Small intestine (tissue), 7 donors: ENCODE data around the gene CDH13. TPM values are rescaled to one million over a fixed set of nuclear protein-coding genes. Genes with fewer than 3 reads are reported as not detected.

Experiments used
- DNase-seq, 2 donors: peaks; one replicate each; pipeline versions ENCODE4 v3.0.0 to v3.0.0-alpha.2; 2013
- FAIRE-seq: peaks from 2 replicates; lab custom pipeline; 2012; peaks lifted over from hg19 to GRCh38; lab: Jason Lieb, UNC
- H3K27ac ChIP-seq, 3 donors: one replicate each; pipeline ENCODE4 v1.5.1; 2013; ENCODE audit warnings: low read length in 2 of 3, mild to moderate bottlenecking in 2 of 3, control low read depth in 1 of 3, inconsistent platforms in 1 of 3, low read depth in 1 of 3, moderate library complexity in 1 of 3
- H3K27me3 ChIP-seq, 3 donors: one replicate each; pipeline ENCODE4 v1.6.1; 2013; ENCODE audit warnings: low read length in 3 of 3, inconsistent platforms in 1 of 3; ENCODE audit not compliant: control insufficient read depth in 3 of 3, insufficient read depth in 3 of 3
- H3K36me3 ChIP-seq, 3 donors: one replicate each; pipeline ENCODE4 v1.6.1; 2013; ENCODE audit warnings: low read length in 3 of 3, inconsistent platforms in 1 of 3, low read depth in 1 of 3, mild to moderate bottlenecking in 1 of 3, moderate library complexity in 1 of 3; ENCODE audit not compliant: control insufficient read depth in 3 of 3, insufficient read depth in 2 of 3
- H3K4me1 ChIP-seq, 3 donors: one replicate each; pipeline ENCODE4 v1.6.1; 2013; ENCODE audit warnings: low read length in 2 of 3, inconsistent platforms in 1 of 3, low read depth in 1 of 3, mild to moderate bottlenecking in 1 of 3, moderate library complexity in 1 of 3; ENCODE audit not compliant: control insufficient read depth in 3 of 3, insufficient read depth in 2 of 3
- H3K4me3 ChIP-seq, 3 donors: one replicate each; pipeline ENCODE4 v1.5.1; 2013; ENCODE audit warnings: low read length in 3 of 3, control low read depth in 1 of 3, inconsistent platforms in 1 of 3, low read depth in 1 of 3, mild to moderate bottlenecking in 1 of 3, moderate library complexity in 1 of 3
- H3K9me3 ChIP-seq, 2 donors: one replicate each; pipeline ENCODE4 v1.6.1; 2013; ENCODE audit warnings: low read depth in 1 of 2, low read length in 1 of 2; ENCODE audit not compliant: control insufficient read depth in 2 of 2, insufficient read depth in 1 of 2
- WGBS, 3 donors: extraction: QIAGEN DNeasy Blood & Tissue Kit; methylation state at CpG; one replicate each; pipeline ENCODE4 v1.1.7; 2013; 5-methylcytosine and 5-hydroxymethylcytosine counted together
- polyA plus RNA-seq, 4 donors: library from polyadenylated mRNA; stranded (reverse) in 3 of 4; unstranded in 1 of 4; fragments of 200-250 nt in 3 of 4; fragments of 120-200 nt in 1 of 4; gene quantifications; one replicate each; pipeline versions ENCODE4 v1.2.1 to v1.2.3, GENCODE V29; 2013
- donor health status: healthy with polysubstance abuse.
- donor health status: control.
- donor health status: control.
- donor health status: Bipolar disorder and iron deficiency.
- donor health status: healthy.

CDH13 gene
- polyA plus RNA-seq, 4 donors: 0.27 to 15.0 (median 2.9) TPM; not detected in 1

GRCh38 chr16:83356986-83357385 is 730.2 kb downstream of the CDH13 start:
- DNase-seq: no peak
- no peaks in the 10 kb centered on the region for H3K4me1 ChIP-seq
- H3K27ac ChIP-seq: no peak overlapping the region
- H3K27me3 ChIP-seq: no peaks in the 10 kb centered on the region
- no peak overlapping the region for H3K4me3 ChIP-seq
- no peaks in the 10 kb centered on the region for H3K36me3 ChIP-seq
- FAIRE-seq: no peak
- no peaks in the 10 kb centered on the region for H3K9me3 ChIP-seq
- WGBS, 3 donors: 63 to 74% (median 68%) methylated on average over 4 of the region's 4 CpGs

- FAIRE-seq (no peak), DNase-seq (no peak)
- H3K9me3 ChIP-seq: no peaks in the 10 kb centered on the region
- H3K36me3 ChIP-seq: no peaks in the 10 kb centered on the region
- H3K27me3 ChIP-seq: no peaks in the 10 kb centered on the region
- H3K4me3 ChIP-seq: no peak overlapping the region
- WGBS, 3 donors: 66 to 73% (median 72%) methylated on average over 4 of the region's 4 CpGs
- H3K4me1 ChIP-seq: no peaks in the 10 kb centered on the region
- H3K27ac ChIP-seq: no peak overlapping the region
These were observed 736.8 kb downstream of the CDH13 start for GRCh38 chr16:83363521-83363920.

GRCh38 chr16:83365166-83365565 is 738.4 kb downstream of the CDH13 start:
- no peak for DNase-seq
- Histone ChIP-seq H3K27ac (no peak overlapping the region), H3K36me3 (no peaks in the 10 kb centered on the region), H3K27me3 (no peaks in the 10 kb centered on the region), H3K4me1 (no peaks in the 10 kb centered on the region), H3K9me3 (no peaks in the 10 kb centered on the region), H3K4me3 (no peak overlapping the region)
- 63 to 76% (median 64%) methylated on average over 3 of the region's 3 CpGs for WGBS, 3 donors
- FAIRE-seq: no peak

GRCh38 chr16:83366228-83366627 is 739.5 kb downstream of the CDH13 start:
- no peak for DNase-seq
- no peaks in the 10 kb centered on the region for H3K36me3 ChIP-seq
- FAIRE-seq: no peak
- no peak overlapping the region for H3K27ac ChIP-seq
- no peaks in the 10 kb centered on the region for H3K9me3 ChIP-seq
- H3K4me1 ChIP-seq: no peaks in the 10 kb centered on the region
- H3K4me3 ChIP-seq: no peak overlapping the region
- 91 to 93% (median 93%) methylated on average over 12 of the region's 12 CpGs for WGBS, 3 donors
- no peaks in the 10 kb centered on the region for H3K27me3 ChIP-seq

GRCh38 chr16:83374979-83375378 is 748.2 kb downstream of the CDH13 start:
- Histone ChIP-seq H3K4me1 (no peaks in the 10 kb centered on the region), H3K36me3 (no peaks in the 10 kb centered on the region), H3K27ac (no peak overlapping the region), H3K9me3 (no peaks in the 10 kb centered on the region), H3K4me3 (no peak overlapping the region), H3K27me3 (no peaks in the 10 kb centered on the region)
- DNase-seq (no peak), FAIRE-seq (no peak)
- 75 to 83% (median 79%) methylated on average over 3 of the region's 3 CpGs for WGBS, 3 donors

- DNase-seq: no peak
- H3K27me3 ChIP-seq: no peaks in the 10 kb centered on the region
- H3K4me1 ChIP-seq: no peaks in the 10 kb centered on the region
- no peak overlapping the region for H3K4me3 ChIP-seq
- H3K27ac ChIP-seq: no peak overlapping the region
- H3K36me3 ChIP-seq: no peaks in the 10 kb centered on the region
- no peak for FAIRE-seq
- WGBS, 3 donors: 4 to 22% (median 13%) methylated on average over 3 of the region's 3 CpGs
- no peaks in the 10 kb centered on the region for H3K9me3 ChIP-seq
These were observed 763.0 kb downstream of the CDH13 start for GRCh38 chr16:83389751-83390150.

- no peak for FAIRE-seq
These were observed 764.0 kb downstream of the CDH13 start for GRCh38 chr16:83390759-83391158.

GRCh38 chr16:83392743-83393142 is 766.0 kb downstream of the CDH13 start:
- no peak for DNase-seq
- FAIRE-seq: no peak

More at GRCh38 chr16:83390759-83391158, 764.0 kb downstream of the CDH13 start:
- H3K27ac ChIP-seq: no peak overlapping the region
- no peaks in the 10 kb centered on the region for H3K9me3 ChIP-seq
- DNase-seq: no peak
- no peaks in the 10 kb centered on the region for H3K4me1 ChIP-seq
- no peaks in the 10 kb centered on the region for H3K36me3 ChIP-seq
- no peak overlapping the region for H3K4me3 ChIP-seq
- WGBS, 3 donors: 49 to 65% (median 51%) methylated on average over 3 of the region's 3 CpGs
- no peaks in the 10 kb centered on the region for H3K27me3 ChIP-seq

More at GRCh38 chr16:83392743-83393142, 766.0 kb downstream of the CDH13 start:
- 81 to 85% (median 84%) methylated on average over 4 of the region's 4 CpGs for WGBS, 3 donors
- H3K27ac ChIP-seq: no peak overlapping the region
- H3K36me3 ChIP-seq: no peaks in the 10 kb centered on the region
- no peak overlapping the region for H3K4me3 ChIP-seq
- H3K4me1 ChIP-seq: no peaks in the 10 kb centered on the region
- no peaks in the 10 kb centered on the region for H3K27me3 ChIP-seq
- H3K9me3 ChIP-seq: no peaks in the 10 kb centered on the region
